ENCODE measurements around the gene SLC24A3.

The SLC24A3 gene

GRCh38 chr20:19767070-19767469 is 554.6 kb downstream of the SLC24A3 start:
- no peak for DNase-seq (ENCODE audit: low read depth)
- no peak for TF ChIP-seq CTCF (IDR thresholded peaks at IDR 0.05; ENCODE audit: low read depth, low read length)
- no peak for TF ChIP-seq POLR2A (IDR thresholded peaks at IDR 0.05; ENCODE audit: extremely low read depth, insufficient read length)
- TF ChIP-seq MAX (IDR thresholded peaks at IDR 0.05; ENCODE audit: low read depth, low read length): no peak
- TF ChIP-seq MYC (IDR thresholded peaks at IDR 0.05; ENCODE audit: low read depth, low read length): no peak
- H3K4me3 ChIP-seq (ENCODE audit: low read depth, low read length): no peak overlapping the region

GRCh38 chr20:19768325-19768842 is 555.9 kb downstream of the SLC24A3 start:
- no peak for DNase-seq (ENCODE audit: low read depth)
- no peak overlapping the region for H3K4me3 ChIP-seq (ENCODE audit: low read depth, low read length)
- no peak for TF ChIP-seq MAX (IDR thresholded peaks at IDR 0.05; ENCODE audit: low read depth, low read length)
- TF ChIP-seq POLR2A (IDR thresholded peaks at IDR 0.05; ENCODE audit: extremely low read depth, insufficient read length): no peak
- no peak for TF ChIP-seq CTCF (IDR thresholded peaks at IDR 0.05; ENCODE audit: low read depth, low read length)
- no peak for TF ChIP-seq MYC (IDR thresholded peaks at IDR 0.05; ENCODE audit: low read depth, low read length)

- no peak overlapping the region for H3K4me3 ChIP-seq (ENCODE audit: low read depth, low read length)
- no peak for DNase-seq (ENCODE audit: low read depth)
- TF ChIP-seq CTCF (IDR thresholded peaks at IDR 0.05; ENCODE audit: low read depth, low read length): no peak
- no peak for TF ChIP-seq MYC (IDR thresholded peaks at IDR 0.05; ENCODE audit: low read depth, low read length)
- no peak for TF ChIP-seq POLR2A (IDR thresholded peaks at IDR 0.05; ENCODE audit: extremely low read depth, insufficient read length)
- TF ChIP-seq MAX (IDR thresholded peaks at IDR 0.05; ENCODE audit: low read depth, low read length): no peak
Measured at GRCh38 chr20:19769507-19769906, 557.1 kb downstream of the SLC24A3 start.

- TF ChIP-seq MYC (IDR thresholded peaks at IDR 0.05; ENCODE audit: low read depth, low read length): no peak
- TF ChIP-seq CTCF (IDR thresholded peaks at IDR 0.05; ENCODE audit: low read depth, low read length): no peak
- no peak for TF ChIP-seq POLR2A (IDR thresholded peaks at IDR 0.05; ENCODE audit: extremely low read depth, insufficient read length)
- TF ChIP-seq MAX (IDR thresholded peaks at IDR 0.05; ENCODE audit: low read depth, low read length): no peak
- DNase-seq (ENCODE audit: low read depth): no peak
- H3K4me3 ChIP-seq (ENCODE audit: low read depth, low read length): no peak overlapping the region
Measured at GRCh38 chr20:19770375-19770774, 557.9 kb downstream of the SLC24A3 start.

- TF ChIP-seq MAX (IDR thresholded peaks at IDR 0.05; ENCODE audit: low read depth, low read length): no peak
- TF ChIP-seq MYC (IDR thresholded peaks at IDR 0.05; ENCODE audit: low read depth, low read length): no peak
- no peak for TF ChIP-seq CTCF (IDR thresholded peaks at IDR 0.05; ENCODE audit: low read depth, low read length)
- TF ChIP-seq POLR2A (IDR thresholded peaks at IDR 0.05; ENCODE audit: extremely low read depth, insufficient read length): no peak
- no peak for DNase-seq (ENCODE audit: low read depth)
- no peak overlapping the region for H3K4me3 ChIP-seq (ENCODE audit: low read depth, low read length)
Measured at GRCh38 chr20:19771031-19771430, 558.6 kb downstream of the SLC24A3 start.

Data from NB4 (cell line).